Measurements from ENCODE around the gene PLPP2. TPM values are rescaled to one million over a fixed set of nuclear protein-coding genes. Genes with fewer than 3 reads are reported as not detected.
A peak's percentile ranks its signal among the peaks of the same experiment; 100 is the strongest.

Gene PLPP2
- 10 to 100 TPM in 1 of 2 donors, 1 to 10 TPM in 1; 9.8 to 18.5 TPM for polyA plus RNA-seq

- H3K36me3 ChIP-seq (ENCODE audit: control insufficient read depth in 2 of 2, insufficient read depth in 2 of 2, low read length in 1 of 2): no peaks in the 10 kb centered on the region
- peak within 1 kb of the TSS; percentile 73 to 92 for H3K27ac ChIP-seq (ENCODE audit: low read depth in 2 of 2, low read length in 1 of 2)
- WGBS, 2 donors: 3 to 5% methylated on average over 35 to 56 of the region's 60 CpGs
- H3K4me3 ChIP-seq (ENCODE audit: low read depth in 1 of 2, low read length in 2 of 2): peak within 1 kb of the TSS; percentile 41 to 50
- H3K4me1 ChIP-seq (ENCODE audit: control insufficient read depth in 2 of 2, insufficient read depth in 2 of 2, low read length in 1 of 2): peaks cover 2 to 8% of the 10 kb centered on the region in 2 donors
- H3K9me3 ChIP-seq (ENCODE audit: control insufficient read depth in 2 of 2, insufficient read depth in 1 of 2, low read depth in 1 of 2, low read length in 1 of 2): peaks cover 0 to 3% of the 10 kb centered on the region in 2 donors
- H3K27me3 ChIP-seq (ENCODE audit: control insufficient read depth in 1 of 2, insufficient read depth in 2 of 2, low read length in 2 of 2): peaks cover 0 to 4% of the 10 kb centered on the region in 2 donors
These were observed at the start of gene PLPP2 for GRCh38 chr19:291006-291521. TSS of gene PLPP2 (minus strand) at chr19:291403. CDS start at chr19:291336, 67 bp downstream.

GRCh38 chr19:340620-341385, 49.6 kb upstream of the PLPP2 start:
- H3K4me1 ChIP-seq (ENCODE audit: control insufficient read depth in 2 of 2, insufficient read depth in 2 of 2, low read length in 1 of 2): peaks cover 8 to 30% of the 10 kb centered on the region in 2 donors
- no peaks in the 10 kb centered on the region for H3K9me3 ChIP-seq (ENCODE audit: control insufficient read depth in 2 of 2, insufficient read depth in 1 of 2, low read depth in 1 of 2, low read length in 1 of 2)
- H3K4me3 ChIP-seq (ENCODE audit: low read depth in 1 of 2, low read length in 2 of 2): no peak overlapping the region
- H3K27me3 ChIP-seq (ENCODE audit: control insufficient read depth in 1 of 2, insufficient read depth in 2 of 2, low read length in 2 of 2): no peaks in the 10 kb centered on the region
- H3K27ac ChIP-seq (ENCODE audit: low read depth in 2 of 2, low read length in 1 of 2): no peak overlapping the region
- 82 to 86% methylated on average over 15 of the region's 15 CpGs for WGBS, 2 donors
- H3K36me3 ChIP-seq (ENCODE audit: control insufficient read depth in 2 of 2, insufficient read depth in 2 of 2, low read length in 1 of 2): peaks cover 0 to 2% of the 10 kb centered on the region in 2 donors

GRCh38 chr19:339262-339887, 48.2 kb upstream of the PLPP2 start:
- Histone ChIP-seq H3K36me3 (ENCODE audit: control insufficient read depth in 2 of 2, insufficient read depth in 2 of 2, low read length in 1 of 2) (peaks cover 0 to 12% of the 10 kb centered on the region in 2 donors), H3K9me3 (ENCODE audit: control insufficient read depth in 2 of 2, insufficient read depth in 1 of 2, low read depth in 1 of 2, low read length in 1 of 2) (no peaks in the 10 kb centered on the region), H3K4me3 (ENCODE audit: low read depth in 1 of 2, low read length in 2 of 2) (no peak overlapping the region), H3K27ac (ENCODE audit: low read depth in 2 of 2, low read length in 1 of 2) (no peak overlapping the region), H3K4me1 (ENCODE audit: control insufficient read depth in 2 of 2, insufficient read depth in 2 of 2, low read length in 1 of 2) (peaks cover 8 to 29% of the 10 kb centered on the region in 2 donors), H3K27me3 (ENCODE audit: control insufficient read depth in 1 of 2, insufficient read depth in 2 of 2, low read length in 2 of 2) (no peaks in the 10 kb centered on the region)
- 90% methylated on average over 10 of the region's 10 CpGs for WGBS, 2 donors

- WGBS, 2 donors: 89% methylated on average over 5 of the region's 5 CpGs
- H3K36me3 ChIP-seq (ENCODE audit: control insufficient read depth in 2 of 2, insufficient read depth in 2 of 2, low read length in 1 of 2): peaks cover 0 to 15% of the 10 kb centered on the region in 2 donors
- peaks cover 8 to 26% of the 10 kb centered on the region in 2 donors for H3K4me1 ChIP-seq (ENCODE audit: control insufficient read depth in 2 of 2, insufficient read depth in 2 of 2, low read length in 1 of 2)
- no peak overlapping the region for H3K27ac ChIP-seq (ENCODE audit: low read depth in 2 of 2, low read length in 1 of 2)
- no peaks in the 10 kb centered on the region for H3K27me3 ChIP-seq (ENCODE audit: control insufficient read depth in 1 of 2, insufficient read depth in 2 of 2, low read length in 2 of 2)
- H3K4me3 ChIP-seq (ENCODE audit: low read depth in 1 of 2, low read length in 2 of 2): no peak overlapping the region
- H3K9me3 ChIP-seq (ENCODE audit: control insufficient read depth in 2 of 2, insufficient read depth in 1 of 2, low read depth in 1 of 2, low read length in 1 of 2): no peaks in the 10 kb centered on the region
These were observed 47.2 kb upstream of the PLPP2 start for GRCh38 chr19:338421-338820.

GRCh38 chr19:336067-336614, 44.9 kb upstream of the PLPP2 start:
- Histone ChIP-seq H3K4me3 (ENCODE audit: low read depth in 1 of 2, low read length in 2 of 2) (no peak overlapping the region), H3K4me1 (ENCODE audit: control insufficient read depth in 2 of 2, insufficient read depth in 2 of 2, low read length in 1 of 2) (peaks cover 5 to 6% of the 10 kb centered on the region in 2 donors), H3K27me3 (ENCODE audit: control insufficient read depth in 1 of 2, insufficient read depth in 2 of 2, low read length in 2 of 2) (no peaks in the 10 kb centered on the region), H3K36me3 (ENCODE audit: control insufficient read depth in 2 of 2, insufficient read depth in 2 of 2, low read length in 1 of 2) (peaks cover 0 to 15% of the 10 kb centered on the region in 2 donors), H3K27ac (ENCODE audit: low read depth in 2 of 2, low read length in 1 of 2) (no peak overlapping the region), H3K9me3 (ENCODE audit: control insufficient read depth in 2 of 2, insufficient read depth in 1 of 2, low read depth in 1 of 2, low read length in 1 of 2) (no peaks in the 10 kb centered on the region)
- 86 to 91% methylated on average over 20 of the region's 20 CpGs for WGBS, 2 donors

- Histone ChIP-seq H3K9me3 (ENCODE audit: control insufficient read depth in 2 of 2, insufficient read depth in 1 of 2, low read depth in 1 of 2, low read length in 1 of 2) (no peaks in the 10 kb centered on the region), H3K27me3 (ENCODE audit: control insufficient read depth in 1 of 2, insufficient read depth in 2 of 2, low read length in 2 of 2) (no peaks in the 10 kb centered on the region), H3K4me1 (ENCODE audit: control insufficient read depth in 2 of 2, insufficient read depth in 2 of 2, low read length in 1 of 2) (peaks cover 2 to 5% of the 10 kb centered on the region in 2 donors), H3K27ac (ENCODE audit: low read depth in 2 of 2, low read length in 1 of 2) (no peak overlapping the region), H3K36me3 (ENCODE audit: control insufficient read depth in 2 of 2, insufficient read depth in 2 of 2, low read length in 1 of 2) (peaks cover 0 to 16% of the 10 kb centered on the region in 2 donors), H3K4me3 (ENCODE audit: low read depth in 1 of 2, low read length in 2 of 2) (no peak overlapping the region)
- WGBS, 2 donors: 93% methylated on average over 20 to 21 of the region's 21 CpGs
These were observed 44.4 kb upstream of the PLPP2 start for GRCh38 chr19:335486-336066.

- peaks cover 0 to 18% of the 10 kb centered on the region in 2 donors for H3K36me3 ChIP-seq (ENCODE audit: control insufficient read depth in 2 of 2, insufficient read depth in 2 of 2, low read length in 1 of 2)
- WGBS, 2 donors: 80 to 86% methylated on average over 9 of the region's 9 CpGs
- no peak overlapping the region for H3K4me3 ChIP-seq (ENCODE audit: low read depth in 1 of 2, low read length in 2 of 2)
- H3K27me3 ChIP-seq (ENCODE audit: control insufficient read depth in 1 of 2, insufficient read depth in 2 of 2, low read length in 2 of 2): no peaks in the 10 kb centered on the region
- no peaks in the 10 kb centered on the region for H3K9me3 ChIP-seq (ENCODE audit: control insufficient read depth in 2 of 2, insufficient read depth in 1 of 2, low read depth in 1 of 2, low read length in 1 of 2)
- peaks cover 0 to 5% of the 10 kb centered on the region in 2 donors for H3K4me1 ChIP-seq (ENCODE audit: control insufficient read depth in 2 of 2, insufficient read depth in 2 of 2, low read length in 1 of 2)
- H3K27ac ChIP-seq (ENCODE audit: low read depth in 2 of 2, low read length in 1 of 2): no peak overlapping the region
These were observed 43.9 kb upstream of the PLPP2 start for GRCh38 chr19:335072-335471.

GRCh38 chr19:334296-335071, 43.3 kb upstream of the PLPP2 start:
- no peak overlapping the region for H3K4me3 ChIP-seq (ENCODE audit: low read depth in 1 of 2, low read length in 2 of 2)
- 92 to 94% methylated on average over 19 of the region's 19 CpGs for WGBS, 2 donors
- H3K36me3 ChIP-seq (ENCODE audit: control insufficient read depth in 2 of 2, insufficient read depth in 2 of 2, low read length in 1 of 2): peaks cover 0 to 21% of the 10 kb centered on the region in 2 donors
- no peaks in the 10 kb centered on the region for H3K9me3 ChIP-seq (ENCODE audit: control insufficient read depth in 2 of 2, insufficient read depth in 1 of 2, low read depth in 1 of 2, low read length in 1 of 2)
- H3K27me3 ChIP-seq (ENCODE audit: control insufficient read depth in 1 of 2, insufficient read depth in 2 of 2, low read length in 2 of 2): no peaks in the 10 kb centered on the region
- H3K27ac ChIP-seq (ENCODE audit: low read depth in 2 of 2, low read length in 1 of 2): no peak overlapping the region
- H3K4me1 ChIP-seq (ENCODE audit: control insufficient read depth in 2 of 2, insufficient read depth in 2 of 2, low read length in 1 of 2): peaks cover 0 to 5% of the 10 kb centered on the region in 2 donors

- peaks cover 20 to 54% of the 10 kb centered on the region in 2 donors for H3K36me3 ChIP-seq (ENCODE audit: control insufficient read depth in 2 of 2, insufficient read depth in 2 of 2, low read length in 1 of 2)
- 97 to 98% methylated on average over 8 of the region's 8 CpGs for WGBS, 2 donors
- H3K27ac ChIP-seq (ENCODE audit: low read depth in 2 of 2, low read length in 1 of 2): no peak overlapping the region
- no peaks in the 10 kb centered on the region for H3K4me1 ChIP-seq (ENCODE audit: control insufficient read depth in 2 of 2, insufficient read depth in 2 of 2, low read length in 1 of 2)
- H3K4me3 ChIP-seq (ENCODE audit: low read depth in 1 of 2, low read length in 2 of 2): no peak overlapping the region
- peaks cover 0 to 8% of the 10 kb centered on the region in 2 donors for H3K9me3 ChIP-seq (ENCODE audit: control insufficient read depth in 2 of 2, insufficient read depth in 1 of 2, low read depth in 1 of 2, low read length in 1 of 2)
- H3K27me3 ChIP-seq (ENCODE audit: control insufficient read depth in 1 of 2, insufficient read depth in 2 of 2, low read length in 2 of 2): no peaks in the 10 kb centered on the region
These were observed 39.3 kb upstream of the PLPP2 start for GRCh38 chr19:330503-330902.

Data from esophagus (tissue), 2 donors.